Measurements from ENCODE around the gene C8A. TPM values are rescaled to one million over a fixed set of nuclear protein-coding genes. Genes with fewer than 3 reads are reported as not detected.

The C8A gene
- total RNA-seq, 2 donors from 2014 or later = not detected

- H3K27me3 Mint-ChIP-seq (ENCODE audit: low read depth) = no peaks in the 10 kb centered on the region
- ATAC-seq (replicated peaks in 1 of 2) (no peak), DNase-seq (no peak)
- H3K27ac Mint-ChIP-seq = no peak overlapping the region
- no peaks in the 10 kb centered on the region for H3K36me3 Mint-ChIP-seq (ENCODE audit: insufficient read depth in 2 of 2)
- peaks cover 0 to 2% of the 10 kb centered on the region in 2 donors for H3K9me3 Mint-ChIP-seq
- H3K4me3 Mint-ChIP-seq = no peak overlapping the region
- no peaks in the 10 kb centered on the region for H3K4me1 Mint-ChIP-seq (ENCODE audit: low read depth)
Observed at GRCh38 chr1:56908619-56909221, 54.1 kb downstream of the C8A start.

- Mint-ChIP-seq H3K9me3 (peaks cover under 1 to 4% of the 10 kb centered on the region in 2 donors), H3K4me1 (ENCODE audit: low read depth) (no peaks in the 10 kb centered on the region), H3K27ac (no peak overlapping the region), H3K4me3 (no peak overlapping the region), H3K27me3 (ENCODE audit: low read depth) (peaks cover 4% of the 10 kb centered on the region), H3K36me3 (ENCODE audit: insufficient read depth in 2 of 2) (no peaks in the 10 kb centered on the region)
- no peak for DNase-seq
- no peak for ATAC-seq (replicated peaks in 1 of 2)
Observed at GRCh38 chr1:56910441-56910985, 55.9 kb downstream of the C8A start.

- Mint-ChIP-seq H3K27ac (no peak overlapping the region), H3K36me3 (ENCODE audit: insufficient read depth in 2 of 2) (no peaks in the 10 kb centered on the region)
Observed at GRCh38 chr1:56911098-56911938, 56.7 kb downstream of the C8A start.

GRCh38 chr1:56912325-56912724 is 57.7 kb downstream of the C8A start:
- H3K4me3 Mint-ChIP-seq = no peak overlapping the region
- H3K36me3 Mint-ChIP-seq (ENCODE audit: insufficient read depth in 2 of 2) = no peaks in the 10 kb centered on the region
- peaks cover 2% of the 10 kb centered on the region in 2 donors for H3K9me3 Mint-ChIP-seq
- no peak for ATAC-seq (replicated peaks in 1 of 2)
- peaks cover 7% of the 10 kb centered on the region for H3K27me3 Mint-ChIP-seq (ENCODE audit: low read depth)
- H3K4me1 Mint-ChIP-seq (ENCODE audit: low read depth) = no peaks in the 10 kb centered on the region
- DNase-seq = no peak
- H3K27ac Mint-ChIP-seq = no peak overlapping the region

More at GRCh38 chr1:56911098-56911938, 56.7 kb downstream of the C8A start:
- H3K9me3 Mint-ChIP-seq = peaks cover 2% of the 10 kb centered on the region in 2 donors
- DNase-seq (no peak), ATAC-seq (replicated peaks in 1 of 2) (no peak)
- no peak overlapping the region for H3K4me3 Mint-ChIP-seq
- no peaks in the 10 kb centered on the region for H3K4me1 Mint-ChIP-seq (ENCODE audit: low read depth)
- H3K27me3 Mint-ChIP-seq (ENCODE audit: low read depth) = peaks cover 7% of the 10 kb centered on the region

GRCh38 chr1:56915960-56916359 is 61.4 kb downstream of the C8A start:
- Mint-ChIP-seq H3K9me3 (peaks cover 2% of the 10 kb centered on the region in 2 donors), H3K27ac (no peak overlapping the region), H3K4me1 (ENCODE audit: low read depth) (no peaks in the 10 kb centered on the region), H3K36me3 (ENCODE audit: insufficient read depth in 2 of 2) (no peaks in the 10 kb centered on the region), H3K27me3 (ENCODE audit: low read depth) (peaks cover 11% of the 10 kb centered on the region), H3K4me3 (no peak overlapping the region)
- ATAC-seq (replicated peaks in 1 of 2) (no peak), DNase-seq (no peak)

GRCh38 chr1:56916630-56917029 is 62.0 kb downstream of the C8A start:
- Mint-ChIP-seq H3K36me3 (ENCODE audit: insufficient read depth in 2 of 2) (no peaks in the 10 kb centered on the region), H3K27ac (no peak overlapping the region), H3K4me1 (ENCODE audit: low read depth) (no peaks in the 10 kb centered on the region), H3K4me3 (no peak overlapping the region), H3K27me3 (ENCODE audit: low read depth) (peaks cover 11% of the 10 kb centered on the region), H3K9me3 (peaks cover 2% of the 10 kb centered on the region in 2 donors)
- DNase-seq (no peak), ATAC-seq (replicated peaks in 1 of 2) (no peak)

GRCh38 chr1:56917356-56917755 is 62.8 kb downstream of the C8A start:
- no peak overlapping the region for H3K4me3 Mint-ChIP-seq
- ATAC-seq (replicated peaks in 1 of 2) (no peak), DNase-seq (no peak)
- no peak overlapping the region for H3K27ac Mint-ChIP-seq
- no peaks in the 10 kb centered on the region for H3K4me1 Mint-ChIP-seq (ENCODE audit: low read depth)
- peaks cover 2% of the 10 kb centered on the region in 2 donors for H3K9me3 Mint-ChIP-seq
- H3K27me3 Mint-ChIP-seq (ENCODE audit: low read depth) = peaks cover 11% of the 10 kb centered on the region
- no peaks in the 10 kb centered on the region for H3K36me3 Mint-ChIP-seq (ENCODE audit: insufficient read depth in 2 of 2)

- Mint-ChIP-seq H3K27ac (no peak overlapping the region), H3K27me3 (ENCODE audit: low read depth) (peaks cover 6% of the 10 kb centered on the region), H3K4me1 (ENCODE audit: low read depth) (no peaks in the 10 kb centered on the region), H3K4me3 (no peak overlapping the region), H3K9me3 (peaks cover 0 to under 1% of the 10 kb centered on the region in 2 donors), H3K36me3 (ENCODE audit: insufficient read depth in 2 of 2) (no peaks in the 10 kb centered on the region)
- ATAC-seq (replicated peaks in 1 of 2) (no peak), DNase-seq (no peak)
Observed at GRCh38 chr1:56920591-56921001, 66.0 kb downstream of the C8A start.

- H3K4me3 Mint-ChIP-seq = no peak overlapping the region
- no peaks in the 10 kb centered on the region for H3K4me1 Mint-ChIP-seq (ENCODE audit: low read depth)
- no peaks in the 10 kb centered on the region for H3K9me3 Mint-ChIP-seq
- H3K36me3 Mint-ChIP-seq (ENCODE audit: insufficient read depth in 2 of 2) = no peaks in the 10 kb centered on the region
- no peak overlapping the region for H3K27ac Mint-ChIP-seq
- no peak for ATAC-seq (replicated peaks in 1 of 2)
- peaks cover 10% of the 10 kb centered on the region for H3K27me3 Mint-ChIP-seq (ENCODE audit: low read depth)
- no peak for DNase-seq
Observed at GRCh38 chr1:56921479-56921878, 66.9 kb downstream of the C8A start.

GRCh38 chr1:56922070-56922469 is 67.5 kb downstream of the C8A start:
- Mint-ChIP-seq H3K4me3 (no peak overlapping the region), H3K27me3 (ENCODE audit: low read depth) (peaks cover 11% of the 10 kb centered on the region), H3K4me1 (ENCODE audit: low read depth) (no peaks in the 10 kb centered on the region), H3K36me3 (ENCODE audit: insufficient read depth in 2 of 2) (no peaks in the 10 kb centered on the region), H3K9me3 (no peaks in the 10 kb centered on the region), H3K27ac (no peak overlapping the region)
- no peak for ATAC-seq (replicated peaks in 1 of 2)
- DNase-seq = no peak

- no peak overlapping the region for H3K4me3 Mint-ChIP-seq
- no peak overlapping the region for H3K27ac Mint-ChIP-seq
- no peaks in the 10 kb centered on the region for H3K9me3 Mint-ChIP-seq
- H3K27me3 Mint-ChIP-seq (ENCODE audit: low read depth) = peaks cover 11% of the 10 kb centered on the region
- ATAC-seq (replicated peaks in 1 of 2) = no peak
- no peaks in the 10 kb centered on the region for H3K36me3 Mint-ChIP-seq (ENCODE audit: insufficient read depth in 2 of 2)
- DNase-seq = no peak
- no peaks in the 10 kb centered on the region for H3K4me1 Mint-ChIP-seq (ENCODE audit: low read depth)
Observed at GRCh38 chr1:56922507-56922906, 67.9 kb downstream of the C8A start.

- H3K4me1 Mint-ChIP-seq (ENCODE audit: low read depth) = no peaks in the 10 kb centered on the region
- no peak for ATAC-seq (replicated peaks in 1 of 2)
- H3K27me3 Mint-ChIP-seq (ENCODE audit: low read depth) = peaks cover 11% of the 10 kb centered on the region
- H3K27ac Mint-ChIP-seq = no peak overlapping the region
- H3K4me3 Mint-ChIP-seq = no peak overlapping the region
- H3K36me3 Mint-ChIP-seq (ENCODE audit: insufficient read depth in 2 of 2) = no peaks in the 10 kb centered on the region
- DNase-seq = no peak
- H3K9me3 Mint-ChIP-seq = no peaks in the 10 kb centered on the region
Observed at GRCh38 chr1:56923201-56923600, 68.6 kb downstream of the C8A start.

- H3K4me1 Mint-ChIP-seq (ENCODE audit: low read depth) = no peaks in the 10 kb centered on the region
- no peak for ATAC-seq (replicated peaks in 1 of 2)
Observed at GRCh38 chr1:56924116-56924515, 69.5 kb downstream of the C8A start.

More at GRCh38 chr1:56924116-56924515, 69.5 kb downstream of the C8A start:
- H3K36me3 Mint-ChIP-seq (ENCODE audit: insufficient read depth in 2 of 2) = peaks cover 0 to 2% of the 10 kb centered on the region in 2 donors
- no peak overlapping the region for H3K4me3 Mint-ChIP-seq
- no peak for DNase-seq
- H3K27ac Mint-ChIP-seq = no peak overlapping the region
- H3K27me3 Mint-ChIP-seq (ENCODE audit: low read depth) = peaks cover 10% of the 10 kb centered on the region
- H3K9me3 Mint-ChIP-seq = no peaks in the 10 kb centered on the region

Measured in activated T-cell treated with anti-CD3 and anti-CD28 coated beads, Interleukin-2, amount 50 U/mL, for 72 hours (primary cell).